BJ (cell line): ENCODE results near the gene POR. TPM values are rescaled to one million over a fixed set of nuclear protein-coding genes. Genes with fewer than 3 reads are reported as not detected.
"Not testable (repeated sequence)": the region's sequence is repeated elsewhere in the genome, so short reads cannot be mapped to it uniquely, and the experiment has no call there.

ENCODE experiments used
- CTCF ChIA-PET: fragments of 350-600 bp; formaldehyde crosslinking; extraction: SDS; loops from one replicate; lab custom pipeline; 2021; ENCODE audit warnings: antibody characterized with exemption, inconsistent platforms; lab: Yijun Ruan, JAX
- POLR2A ChIA-PET: fragments of 300-600 bp; sonication (Branson Sonifier 250); formaldehyde crosslinking; extraction: SDS; loops from one replicate; lab custom pipeline; 2021; ENCODE audit warnings: antibody characterized with exemption; lab: Charles Lee
- DNase-seq: peaks from one replicate; pipeline ENCODE4 v3.0.0-alpha.2; 2011; ENCODE audit warnings: low read depth
- H3K27me3 ChIP-seq: 2 replicates; pipeline ENCODE4 v1.6.0; 2011; ENCODE audit warnings: low read length; ENCODE audit not compliant: control insufficient read depth, insufficient read depth
- H3K36me3 ChIP-seq: 2 replicates; pipeline ENCODE4 v1.5.1; 2011; ENCODE audit warnings: low read length; ENCODE audit not compliant: control insufficient read depth, insufficient read depth
- H3K4me3 ChIP-seq: 2 replicates; pipeline ENCODE4 v1.5.1; 2011; ENCODE audit warnings: low read depth, mild to moderate bottlenecking, control low read depth, low read length
- polyA plus RNA-seq: library from polyadenylated mRNA; depleted of rRNA; stranded (reverse); fragments of >200 nt; gene quantifications from 2 replicates; pipeline ENCODE4 v1.2.3, GENCODE V29; 2011
- TF ChIP-seq, protein P1 (sequence below): IDR thresholded peaks from 2 replicates; pipeline ENCODE4 v1.5.1; 2011; ENCODE audit warnings: low read depth, mild to moderate bottlenecking, control low read depth, inconsistent platforms, low read length, moderate library complexity; ENCODE audit not compliant: insufficient read depth

Gene POR
- polyA plus RNA-seq, 1 experiment: 63.4 TPM

DNA sequence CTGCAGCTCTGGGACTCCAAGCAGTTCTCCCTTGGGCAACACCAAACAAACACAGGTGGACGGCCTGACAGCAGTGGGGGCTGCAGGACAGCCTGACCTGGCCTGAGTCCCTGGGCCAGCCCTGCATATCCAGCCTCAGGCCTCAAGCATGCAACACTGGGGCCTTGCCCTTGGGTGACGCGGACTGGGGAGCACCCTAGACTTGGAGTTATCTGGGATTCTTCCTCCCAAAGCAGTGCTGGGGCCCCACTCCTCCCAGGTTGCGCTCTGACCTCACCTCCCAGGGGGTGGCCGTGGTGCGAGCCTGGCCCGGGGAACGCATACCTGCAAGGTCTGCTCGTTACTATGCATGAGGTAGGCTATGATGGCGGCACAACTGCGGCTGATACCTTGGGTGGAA lies 85.6 kb downstream of the POR start:
- no peak for DNase-seq
- POLR2A ChIA-PET: no interaction called here
- Histone ChIP-seq H3K27me3 (no peaks in the 10 kb centered on the region), H3K4me3 (no peak overlapping the region), H3K36me3 (peaks cover 16% of the 10 kb centered on the region)
- CTCF ChIA-PET: interaction anchor here (1.0 kb wide), 1 partner anchor 20 kb away, joined by 4 read pairs; no protein-coding TSS in a partner anchor
- TF ChIP-seq, protein P1, sequence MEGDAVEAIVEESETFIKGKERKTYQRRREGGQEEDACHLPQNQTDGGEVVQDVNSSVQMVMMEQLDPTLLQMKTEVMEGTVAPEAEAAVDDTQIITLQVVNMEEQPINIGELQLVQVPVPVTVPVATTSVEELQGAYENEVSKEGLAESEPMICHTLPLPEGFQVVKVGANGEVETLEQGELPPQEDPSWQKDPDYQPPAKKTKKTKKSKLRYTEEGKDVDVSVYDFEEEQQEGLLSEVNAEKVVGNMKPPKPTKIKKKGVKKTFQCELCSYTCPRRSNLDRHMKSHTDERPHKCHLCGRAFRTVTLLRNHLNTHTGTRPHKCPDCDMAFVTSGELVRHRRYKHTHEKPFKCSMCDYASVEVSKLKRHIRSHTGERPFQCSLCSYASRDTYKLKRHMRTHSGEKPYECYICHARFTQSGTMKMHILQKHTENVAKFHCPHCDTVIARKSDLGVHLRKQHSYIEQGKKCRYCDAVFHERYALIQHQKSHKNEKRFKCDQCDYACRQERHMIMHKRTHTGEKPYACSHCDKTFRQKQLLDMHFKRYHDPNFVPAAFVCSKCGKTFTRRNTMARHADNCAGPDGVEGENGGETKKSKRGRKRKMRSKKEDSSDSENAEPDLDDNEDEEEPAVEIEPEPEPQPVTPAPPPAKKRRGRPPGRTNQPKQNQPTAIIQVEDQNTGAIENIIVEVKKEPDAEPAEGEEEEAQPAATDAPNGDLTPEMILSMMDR: no peak

DNA sequence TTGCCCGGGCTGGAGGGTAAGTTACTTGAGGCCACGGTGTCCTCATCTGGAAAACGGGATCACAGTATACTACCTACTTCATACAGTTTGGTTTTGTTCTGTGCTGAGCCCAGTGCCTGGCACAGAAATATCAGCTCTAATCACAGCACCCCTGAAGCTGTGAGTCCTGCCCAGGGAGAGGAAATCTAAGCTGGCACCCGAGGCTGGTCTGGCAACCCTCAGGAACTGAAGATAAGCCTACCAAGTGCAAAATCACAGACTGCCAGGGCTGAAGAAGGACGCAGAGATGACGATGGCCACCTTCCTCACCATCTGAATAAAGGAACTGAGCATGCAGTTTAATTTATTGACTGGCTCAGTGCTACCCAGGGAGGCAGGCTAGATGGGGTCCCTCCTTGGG lies 87.2 kb downstream of the POR start:
- Histone ChIP-seq H3K36me3 (peaks cover 9% of the 10 kb centered on the region), H3K27me3 (no peaks in the 10 kb centered on the region), H3K4me3 (no peak overlapping the region)
- ChIA-PET POLR2A (no interaction called here), CTCF (interaction anchor here (0.7 kb wide), 1 partner anchor 128 kb away, joined by 3 read pairs; no protein-coding TSS in a partner anchor)
- no peak for DNase-seq
- TF ChIP-seq, protein P1: no peak

DNA sequence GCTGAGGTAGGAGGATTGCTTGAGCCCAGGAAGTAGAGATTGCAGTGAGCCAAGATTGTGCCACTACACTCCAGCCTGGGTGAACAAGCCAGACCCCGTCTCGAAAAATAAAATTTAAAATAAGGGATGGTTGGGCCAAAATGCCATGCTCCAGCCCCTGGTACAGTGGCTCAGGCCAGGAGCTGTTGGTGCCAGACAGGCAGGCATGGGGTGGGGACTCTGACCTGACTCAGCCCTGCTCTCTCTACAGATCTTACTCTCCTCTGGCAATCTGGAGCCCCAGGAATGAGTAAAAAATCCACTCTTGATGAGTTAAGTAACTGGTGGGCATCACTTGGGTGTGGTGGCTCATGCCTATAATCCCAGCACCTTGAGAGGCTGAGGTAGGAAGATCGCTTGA lies 87.9 kb downstream of the POR start:
- POLR2A ChIA-PET: no interaction called here
- DNase-seq: no peak
- CTCF ChIA-PET: interaction anchor here (1.8 kb wide), 1 partner anchor 8 kb away, joined by 5 read pairs; no protein-coding TSS in a partner anchor
- peaks cover 9% of the 10 kb centered on the region for H3K36me3 ChIP-seq
- TF ChIP-seq, protein P1: no peak
- no peaks in the 10 kb centered on the region for H3K27me3 ChIP-seq
- no peak overlapping the region for H3K4me3 ChIP-seq

DNA sequence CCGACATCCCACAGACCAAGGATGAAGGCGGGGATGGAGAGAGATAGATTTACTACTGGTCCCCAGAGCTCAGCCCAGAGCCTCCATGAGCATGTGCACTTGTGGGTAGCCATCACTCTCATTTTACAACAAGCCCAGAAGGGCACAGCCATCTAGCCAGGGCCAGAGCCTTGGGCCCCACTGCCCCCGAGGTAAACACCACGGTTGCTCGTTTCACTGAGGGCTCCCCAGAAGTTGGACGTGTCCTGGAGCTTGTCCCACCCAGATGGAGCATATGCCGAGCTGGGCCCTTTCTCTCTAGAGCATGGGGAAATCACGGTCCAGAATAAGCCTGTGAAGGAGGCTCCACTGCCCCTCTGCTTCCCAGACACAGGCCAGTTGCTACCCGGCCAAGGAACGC lies 88.4 kb downstream of the POR start:
- H3K27me3 ChIP-seq: no peaks in the 10 kb centered on the region
- H3K4me3 ChIP-seq: no peak overlapping the region
- peaks cover 9% of the 10 kb centered on the region for H3K36me3 ChIP-seq
- no peak for DNase-seq
- TF ChIP-seq, protein P1: no peak
- POLR2A ChIA-PET: no interaction called here
- CTCF ChIA-PET: interaction anchor here (1.8 kb wide), 1 partner anchor 8 kb away, joined by 5 read pairs; no protein-coding TSS in a partner anchor

DNA sequence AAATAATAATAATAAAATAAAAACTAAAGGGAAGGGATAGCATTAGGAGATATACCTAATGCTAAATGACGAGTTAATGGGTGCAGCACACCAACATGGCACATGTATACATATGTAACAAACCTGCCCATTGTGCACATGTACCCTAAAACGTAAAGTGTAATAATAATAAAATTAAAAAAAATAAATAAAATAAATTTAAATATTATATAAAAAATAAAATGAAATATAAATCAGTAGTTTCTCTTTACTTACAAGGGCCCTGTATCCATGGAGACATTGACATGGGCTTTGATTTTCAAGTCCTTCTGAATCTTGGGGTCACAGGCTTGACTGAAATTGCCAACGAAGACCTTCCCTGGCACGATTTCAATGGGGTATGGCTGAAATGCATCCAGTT lies 90.0 kb downstream of the POR start:
- H3K4me3 ChIP-seq, POLR2A ChIA-PET, H3K27me3 ChIP-seq, H3K36me3 ChIP-seq, DNase-seq: not testable (repeated sequence)
- CTCF ChIA-PET: interaction anchor here (0.7 to 1.1 kb wide), 2 partner anchors 138 to 139 kb away, joined by 3 to 4 read pairs; no protein-coding TSS in a partner anchor
